Measurements from ENCODE around the gene LITAFD. TPM values are rescaled to one million over a fixed set of nuclear protein-coding genes. Genes with fewer than 3 reads are reported as not detected.

The LITAFD gene
- total and polyA plus RNA-seq, 10 of the 15 experiments (the other 5 are each of a cell fraction or from before 2014, with no cell fraction given), result not detected

DNA sequence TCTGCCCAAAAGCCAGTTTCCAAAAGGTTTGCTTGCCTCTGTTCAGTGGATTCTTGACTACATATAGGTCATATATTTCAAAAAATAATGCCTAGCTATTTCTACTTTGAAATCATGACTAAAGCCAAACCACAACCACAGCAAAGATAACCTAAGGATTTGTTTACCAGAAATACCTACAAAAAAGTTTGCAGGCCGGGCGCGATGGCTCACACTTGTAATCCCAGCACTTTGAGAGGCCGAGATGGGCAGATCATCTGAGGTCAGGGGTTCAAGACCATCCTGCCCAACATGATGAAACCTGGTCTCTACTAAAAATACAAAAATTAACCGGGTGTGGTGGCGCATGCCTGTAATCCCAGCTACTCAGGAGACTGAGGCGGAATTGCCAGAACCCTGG, 28.5 kb upstream of the LITAFD start (continued):
- TF ChIP-seq CUX1 (IDR thresholded peaks at IDR 0.05; ENCODE audit: insufficient replicate concordance, low read depth, low read length) (no peak), SKIL (IDR thresholded peaks at IDR 0.05; ENCODE audit: low read depth, poor library complexity, severe bottlenecking) (no peak), CBFB (IDR thresholded peaks at IDR 0.05; ENCODE audit: low read depth) (no peak), SMC3 (IDR thresholded peaks at IDR 0.05; ENCODE audit: borderline replicate concordance, low read length) (no peak), ESRRA (IDR thresholded peaks at IDR 0.05; ENCODE audit: low read length) (no peak), LARP7 (IDR thresholded peaks at IDR 0.05) (no peak), NBN (IDR thresholded peaks at IDR 0.05) (no peak), USF1 (IDR thresholded peaks at IDR 0.05; ENCODE audit: borderline replicate concordance, extremely low read length, insufficient read depth, low read depth, low read length) (no peak), STAT3 (IDR thresholded peaks at IDR 0.05; ENCODE audit: low read depth, low read length) (no peak), RCOR1 (conservative IDR thresholded peaks at IDR 0.05; ENCODE audit: low read depth, low read length) (no peak), BHLHE40 (IDR thresholded peaks at IDR 0.05; ENCODE audit: borderline replicate concordance in 1 of 2, low read depth in 2 of 2, low read length in 1 of 2) (no peak)
- TF ChIP-seq, protein P1, sequence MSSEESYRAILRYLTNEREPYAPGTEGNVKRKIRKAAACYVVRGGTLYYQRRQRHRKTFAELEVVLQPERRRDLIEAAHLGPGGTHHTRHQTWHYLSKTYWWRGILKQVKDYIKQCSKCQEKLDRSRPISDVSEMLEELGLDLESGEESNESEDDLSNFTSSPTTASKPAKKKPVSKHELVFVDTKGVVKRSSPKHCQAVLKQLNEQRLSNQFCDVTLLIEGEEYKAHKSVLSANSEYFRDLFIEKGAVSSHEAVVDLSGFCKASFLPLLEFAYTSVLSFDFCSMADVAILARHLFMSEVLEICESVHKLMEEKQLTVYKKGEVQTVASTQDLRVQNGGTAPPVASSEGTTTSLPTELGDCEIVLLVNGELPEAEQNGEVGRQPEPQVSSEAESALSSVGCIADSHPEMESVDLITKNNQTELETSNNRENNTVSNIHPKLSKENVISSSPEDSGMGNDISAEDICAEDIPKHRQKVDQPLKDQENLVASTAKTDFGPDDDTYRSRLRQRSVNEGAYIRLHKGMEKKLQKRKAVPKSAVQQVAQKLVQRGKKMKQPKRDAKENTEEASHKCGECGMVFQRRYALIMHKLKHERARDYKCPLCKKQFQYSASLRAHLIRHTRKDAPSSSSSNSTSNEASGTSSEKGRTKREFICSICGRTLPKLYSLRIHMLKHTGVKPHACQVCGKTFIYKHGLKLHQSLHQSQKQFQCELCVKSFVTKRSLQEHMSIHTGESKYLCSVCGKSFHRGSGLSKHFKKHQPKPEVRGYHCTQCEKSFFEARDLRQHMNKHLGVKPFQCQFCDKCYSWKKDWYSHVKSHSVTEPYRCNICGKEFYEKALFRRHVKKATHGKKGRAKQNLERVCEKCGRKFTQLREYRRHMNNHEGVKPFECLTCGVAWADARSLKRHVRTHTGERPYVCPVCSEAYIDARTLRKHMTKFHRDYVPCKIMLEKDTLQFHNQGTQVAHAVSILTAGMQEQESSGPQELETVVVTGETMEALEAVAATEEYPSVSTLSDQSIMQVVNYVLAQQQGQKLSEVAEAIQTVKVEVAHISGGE (CRISPR knock-in tag; IDR thresholded peaks at IDR 0.05), result no peak
